HG03045 (cell line): ENCODE results near the gene SERTAD2.

Experiments used
- ATAC-seq: cut with Tn5 transposase; IDR thresholded peaks from one replicate; pipeline ENCODE4 v1.9.1; 2021; ENCODE audit warnings: mild to moderate bottlenecking, moderate library complexity; ENCODE audit not compliant: unreplicated experiment

SERTAD2 gene

GRCh38 chr2:64675860-64676259, 22.1 kb upstream of the SERTAD2 start:
- no peak for ATAC-seq

- ATAC-seq = no peak
Observed at GRCh38 chr2:64672708-64673107, 19.0 kb upstream of the SERTAD2 start.

- no peak for ATAC-seq
Observed at GRCh38 chr2:64670047-64670446, 16.3 kb upstream of the SERTAD2 start.

GRCh38 chr2:64669288-64669687, 15.6 kb upstream of the SERTAD2 start:
- ATAC-seq = no peak

GRCh38 chr2:64668542-64668941, 14.8 kb upstream of the SERTAD2 start:
- no peak for ATAC-seq

DNA sequence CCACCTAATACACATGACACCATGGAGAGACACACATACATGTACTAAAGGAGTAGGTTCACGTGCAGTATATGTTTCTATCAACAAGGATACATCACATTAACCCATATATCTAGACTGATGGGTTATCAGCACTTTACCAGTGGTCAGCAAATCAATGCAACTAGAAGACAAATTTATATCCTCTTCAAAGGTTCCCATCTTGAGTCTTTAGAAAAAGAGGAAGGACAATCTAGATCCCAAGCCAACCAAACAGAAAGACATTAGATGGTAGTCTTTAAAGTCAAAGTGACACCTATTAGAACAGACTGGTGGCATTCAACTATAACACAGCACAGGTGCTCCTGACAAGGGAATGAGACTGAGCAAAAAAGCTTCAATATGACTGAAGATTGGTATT, 13.8 kb upstream of the SERTAD2 start:
- ATAC-seq = no peak

GRCh38 chr2:64666810-64667438, 13.2 kb upstream of the SERTAD2 start:
- no peak for ATAC-seq

- no peak for ATAC-seq
Observed at GRCh38 chr2:64665709-64666108, 12.0 kb upstream of the SERTAD2 start.

DNA sequence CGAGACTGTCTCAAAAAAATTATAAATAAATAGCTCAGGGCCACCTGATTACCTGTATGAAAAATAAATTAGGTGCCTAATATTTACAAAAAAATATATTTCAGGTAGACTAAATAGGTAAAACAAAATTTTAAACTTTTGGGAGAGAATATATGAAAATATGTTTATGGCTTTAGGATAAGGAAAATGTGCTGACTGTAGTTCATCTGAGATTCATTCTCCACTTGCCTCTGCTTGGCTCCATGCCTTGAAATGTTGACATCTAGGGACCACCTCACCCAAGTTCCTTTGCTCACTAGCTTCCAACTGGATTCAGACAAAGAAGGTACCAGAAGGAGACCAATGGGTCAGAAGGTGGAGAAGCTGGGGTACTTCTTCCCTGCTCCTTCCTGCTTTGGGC, 9.7 kb upstream of the SERTAD2 start:
- no peak for ATAC-seq

- no peak for ATAC-seq
Observed at GRCh38 chr2:64661741-64662169, 8.0 kb upstream of the SERTAD2 start.

- no peak for ATAC-seq
Observed at GRCh38 chr2:64659252-64659651, 5.5 kb upstream of the SERTAD2 start.

DNA sequence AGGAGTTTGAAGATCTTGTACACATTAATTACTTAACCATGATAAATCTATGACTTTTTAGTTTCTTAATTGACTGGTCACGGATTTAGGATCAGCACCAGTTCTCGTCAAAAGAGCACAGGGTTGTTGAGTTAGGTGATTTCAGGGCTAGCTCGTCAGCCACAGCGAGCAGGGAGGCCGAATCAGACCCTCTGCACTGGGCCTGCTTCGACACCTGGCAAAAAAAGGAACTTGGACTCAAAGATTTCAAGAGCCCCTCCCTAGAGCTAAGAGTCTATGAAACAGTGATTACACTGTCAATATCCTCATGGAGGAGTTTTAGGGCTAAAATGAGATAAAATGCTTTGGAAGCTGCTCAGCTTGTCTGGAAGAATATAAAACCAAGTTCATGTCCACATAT, 4.6 kb upstream of the SERTAD2 start:
- no peak for ATAC-seq

DNA sequence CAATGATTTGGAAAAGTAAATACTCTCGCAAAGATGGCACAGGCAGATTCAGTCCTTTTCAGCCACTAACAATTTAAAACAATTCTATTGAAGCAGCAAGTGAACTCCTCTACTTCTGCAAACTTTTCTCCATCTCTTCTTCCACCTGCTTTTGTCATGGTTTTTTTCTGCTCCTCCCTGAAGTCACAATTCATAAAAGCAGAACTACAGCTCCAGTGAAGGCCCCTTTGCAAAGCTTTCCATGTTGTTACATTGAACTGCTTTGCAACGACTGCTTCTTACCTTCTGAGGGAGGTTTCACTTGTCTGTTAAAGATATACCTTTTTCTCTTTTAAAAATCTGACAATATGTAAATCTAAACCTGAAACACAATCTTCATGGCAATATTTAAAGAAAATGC, 3.7 kb upstream of the SERTAD2 start:
- no peak for ATAC-seq

DNA sequence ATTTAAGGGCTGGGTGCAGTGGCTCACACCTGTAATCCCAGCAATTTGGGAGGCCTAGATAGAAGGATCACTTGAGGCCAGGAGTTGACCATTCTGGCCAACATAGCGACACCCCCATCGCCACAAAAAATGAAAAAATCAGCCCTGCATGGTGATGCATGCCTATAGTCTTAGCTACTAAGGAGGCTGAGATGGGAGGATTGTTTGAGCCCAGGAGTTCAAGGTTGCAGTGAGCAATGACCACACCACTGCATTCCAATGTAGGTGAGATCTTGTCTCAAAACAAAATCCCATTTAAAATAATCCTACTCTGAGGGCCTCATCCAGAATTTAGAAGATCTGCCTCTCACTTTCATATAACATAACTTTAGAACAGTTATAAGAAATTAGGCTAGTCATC, 2.7 kb upstream of the SERTAD2 start:
- no peak for ATAC-seq

- no peak for ATAC-seq
Observed at GRCh38 chr2:64655873-64656272, 2.2 kb upstream of the SERTAD2 start.

- no peak for ATAC-seq
Observed at GRCh38 chr2:64655018-64655664, 1.4 kb upstream of the SERTAD2 start.

DNA sequence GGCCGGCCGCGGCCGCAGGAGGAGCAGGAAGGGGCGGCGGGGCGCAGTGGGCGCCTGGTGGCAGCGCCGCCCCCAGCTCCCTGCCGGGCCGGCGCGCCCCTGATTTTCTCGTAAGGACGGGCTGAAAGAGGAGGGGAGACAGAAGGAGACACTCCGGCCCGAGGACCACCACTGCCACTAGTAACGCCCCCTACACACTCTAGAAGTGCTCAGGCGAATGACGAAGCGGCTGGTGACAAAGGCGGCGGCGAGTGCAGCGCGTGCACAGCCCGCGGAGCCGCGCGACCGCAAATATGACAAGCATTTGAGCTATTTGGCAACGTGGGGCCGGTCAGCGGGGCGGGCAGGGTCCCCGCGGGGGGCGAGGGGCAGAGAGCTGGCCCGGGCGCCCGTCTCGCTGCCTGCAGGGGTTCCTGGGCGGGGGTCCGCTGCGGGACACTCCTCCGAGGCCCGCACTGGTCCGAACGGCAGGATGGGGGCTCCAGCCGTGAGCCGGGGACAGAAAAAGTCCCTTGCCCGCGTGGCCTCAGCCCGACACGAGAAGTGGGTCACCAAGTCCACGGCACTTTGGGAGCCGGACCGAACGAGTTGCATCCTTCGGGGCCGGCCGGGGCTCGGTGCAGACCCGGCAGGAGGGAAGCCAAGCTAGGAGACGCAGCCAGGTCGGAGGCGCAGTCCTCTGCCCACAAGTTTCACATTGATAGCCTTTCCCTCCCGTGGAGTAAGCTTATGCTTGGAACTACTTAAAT, 524 bp upstream of the SERTAD2 start:
- ATAC-seq = peak; percentile 40

- ATAC-seq = no peak
Observed at GRCh38 chr2:64652231-64653108, 1.2 kb downstream of the SERTAD2 start.

- ATAC-seq = no peak
Observed at GRCh38 chr2:64651590-64651989, 2.1 kb downstream of the SERTAD2 start.

DNA sequence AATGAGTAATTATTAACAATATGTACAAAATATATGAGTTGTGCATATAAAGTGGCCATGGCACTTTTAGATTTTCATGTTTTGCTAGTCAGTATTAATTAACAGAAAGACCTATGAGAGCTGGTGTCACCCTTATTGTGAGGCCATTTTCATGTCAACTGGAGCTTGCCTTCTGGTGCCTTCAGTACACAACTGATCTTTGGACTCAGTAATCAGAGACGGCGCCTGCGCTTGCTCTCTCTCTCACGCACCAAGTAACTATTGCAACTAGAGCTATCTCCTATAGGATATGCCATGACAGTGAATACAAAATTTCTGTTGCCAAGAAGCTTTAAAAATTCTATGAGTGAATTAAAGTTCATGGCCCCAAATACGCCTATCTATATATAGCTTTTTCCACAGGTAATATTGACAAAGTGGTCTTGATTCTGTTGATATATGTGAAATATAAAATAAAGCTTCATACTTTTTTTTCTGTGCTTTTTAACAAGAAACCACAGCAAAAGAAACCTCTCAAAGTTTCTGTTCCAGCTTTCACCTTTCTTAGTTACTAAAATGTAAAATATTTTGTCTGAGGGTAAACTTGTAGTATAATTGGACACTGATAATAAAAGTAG, 2.9 kb downstream of the SERTAD2 start:
- ATAC-seq = no peak

DNA sequence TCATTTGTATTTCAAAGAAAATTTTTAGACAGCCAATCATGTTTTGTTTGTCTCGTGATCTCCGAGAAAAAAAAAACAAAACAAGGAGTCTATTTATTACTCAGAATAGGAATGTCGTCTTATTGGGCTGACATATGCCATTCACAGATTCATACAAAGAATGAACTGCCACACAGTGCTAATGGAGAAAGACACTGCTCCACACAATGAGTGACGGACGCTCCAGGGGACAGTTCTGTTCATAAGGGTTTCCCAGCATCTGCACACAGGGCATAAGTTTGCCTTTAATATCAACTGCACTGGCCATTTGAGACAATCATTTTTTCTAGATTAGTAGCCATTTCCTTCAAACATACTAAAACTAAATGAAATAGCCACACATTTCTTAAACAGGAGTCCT, 3.4 kb downstream of the SERTAD2 start:
- no peak for ATAC-seq
